ENCODE measurements around the gene DNAJB6. TPM values are rescaled to one million over a fixed set of nuclear protein-coding genes. Genes with fewer than 3 reads are reported as not detected.

DNAJB6 gene
- total and polyA plus RNA-seq, 2 donors (not counting 3 experiments of a cell fraction or from before 2014, with no cell fraction given) = 69.6 to 135 TPM

DNA sequence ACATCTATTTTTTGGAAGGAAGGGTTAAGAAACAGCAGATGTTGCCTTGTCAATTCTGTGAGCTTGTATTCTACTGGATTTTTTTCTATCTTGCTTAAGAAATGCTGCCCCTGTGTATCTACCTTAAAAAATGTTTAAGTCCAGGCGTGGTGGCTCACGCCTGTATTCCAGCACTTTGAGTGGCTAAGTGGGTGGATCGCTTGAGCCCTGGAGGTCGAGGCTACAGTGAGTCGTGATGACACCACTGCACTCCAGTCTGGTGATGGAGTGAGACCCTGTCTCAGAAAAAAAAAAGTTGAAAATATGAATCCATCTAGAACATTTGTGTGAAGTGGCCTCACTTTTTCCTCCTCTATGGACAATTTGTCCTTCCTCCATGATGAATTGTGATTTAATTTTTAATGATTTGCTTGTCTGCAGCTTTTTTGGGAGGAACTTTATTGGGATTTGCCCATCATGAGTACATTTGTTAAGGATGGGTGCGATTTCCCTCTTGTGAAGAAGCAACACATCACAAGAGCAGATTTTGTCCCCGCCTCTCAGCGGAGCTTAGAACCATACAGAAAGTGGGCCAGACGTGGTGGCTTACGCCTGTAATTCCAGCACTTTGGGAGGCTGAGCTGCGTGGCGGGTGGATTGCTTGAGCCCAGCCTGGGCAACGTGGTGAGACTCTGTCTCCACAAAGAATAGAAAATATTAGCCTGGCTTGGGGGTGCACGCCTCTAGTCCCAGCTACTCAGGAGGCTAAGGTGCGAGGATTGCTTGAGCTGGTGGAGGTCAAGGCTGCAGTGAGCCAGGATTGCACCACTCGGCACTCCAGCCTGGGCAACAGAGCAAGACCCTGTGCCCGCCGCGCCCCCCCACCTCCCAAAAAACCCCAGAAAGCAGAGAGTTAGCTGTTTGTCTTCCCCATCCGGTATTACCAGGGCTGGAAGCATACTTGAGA lies 57.7 kb downstream of the DNAJB6 start:
- no peak overlapping the region for H2AFZ ChIP-seq (ENCODE audit: low read depth, low read length)
- peaks cover 16% of the 10 kb centered on the region for H3K79me2 ChIP-seq (ENCODE audit: control insufficient read depth, insufficient read depth, low read length)
- FAIRE-seq (no peak), DNase-seq (ENCODE audit: low read depth, low spot score) (no peak)
- no peak overlapping the region for H3K4me2 ChIP-seq (ENCODE audit: insufficient read depth, low read length)
- intact Hi-C loops (cut with micrococcal nuclease) = no loop called here
- no TSS peak for BruUV-seq (replicated peaks)
- dilution Hi-C loops (cut with MboI; ENCODE audit: extremely low pct_ligation_motif_present, low sequenced_read_pairs) = no loop called here
- TF ChIP-seq, protein P1, sequence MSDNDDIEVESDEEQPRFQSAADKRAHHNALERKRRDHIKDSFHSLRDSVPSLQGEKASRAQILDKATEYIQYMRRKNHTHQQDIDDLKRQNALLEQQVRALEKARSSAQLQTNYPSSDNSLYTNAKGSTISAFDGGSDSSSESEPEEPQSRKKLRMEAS (IDR thresholded peaks at IDR 0.05; ENCODE audit: insufficient read depth, insufficient read length) = no peak
- no peak for TF ChIP-seq FOS (IDR thresholded peaks at IDR 0.05; ENCODE audit: borderline replicate concordance, insufficient read depth, low read length)
- no peaks in the 10 kb centered on the region for H3K27me3 ChIP-seq (ENCODE audit: control insufficient read depth in 2 of 2, insufficient read depth in 2 of 2, low read length in 2 of 2)
- POLR2A ChIA-PET = no interaction called here
- H3K9me1 ChIP-seq (replicated peaks; ENCODE audit: control insufficient read depth, extremely low read depth, insufficient read depth, low read length) = no peaks in the 10 kb centered on the region
- H3K9me3 ChIP-seq (replicated peaks; ENCODE audit: control insufficient read depth, insufficient read depth, low read length) = no peaks in the 10 kb centered on the region
- no peak overlapping the region for H3K27ac ChIP-seq (ENCODE audit: insufficient read depth, low read depth, low read length)
- CTCF ChIA-PET = interaction anchor here (1.3 to 1.6 kb wide), 3 partner anchors 8 to 13 kb away, joined by 3 to 6 read pairs (median 3); no protein-coding TSS in a partner anchor
- no peaks in the 10 kb centered on the region for H4K20me1 ChIP-seq (replicated peaks; ENCODE audit: control insufficient read depth, extremely low read depth, insufficient read depth, low read length)
- H3K36me3 ChIP-seq (ENCODE audit: control insufficient read depth in 2 of 2, extremely low read depth in 1 of 2, insufficient read depth in 2 of 2, low read length in 2 of 2) = peaks cover 4 to 23% of the 10 kb centered on the region in 2 experiments
- peaks cover 2% of the 10 kb centered on the region for H3K4me1 ChIP-seq (ENCODE audit: control insufficient read depth, extremely low read depth, insufficient read depth, low read length)
- H3K4me3 ChIP-seq (replicated peaks in 1 of 3; ENCODE audit: insufficient read depth in 1 of 3, low read depth in 1 of 3, low read length in 3 of 3) = no peak overlapping the region
- H3K9ac ChIP-seq (replicated peaks; ENCODE audit: extremely low read depth, insufficient read depth, low read length) = no peak overlapping the region

DNA sequence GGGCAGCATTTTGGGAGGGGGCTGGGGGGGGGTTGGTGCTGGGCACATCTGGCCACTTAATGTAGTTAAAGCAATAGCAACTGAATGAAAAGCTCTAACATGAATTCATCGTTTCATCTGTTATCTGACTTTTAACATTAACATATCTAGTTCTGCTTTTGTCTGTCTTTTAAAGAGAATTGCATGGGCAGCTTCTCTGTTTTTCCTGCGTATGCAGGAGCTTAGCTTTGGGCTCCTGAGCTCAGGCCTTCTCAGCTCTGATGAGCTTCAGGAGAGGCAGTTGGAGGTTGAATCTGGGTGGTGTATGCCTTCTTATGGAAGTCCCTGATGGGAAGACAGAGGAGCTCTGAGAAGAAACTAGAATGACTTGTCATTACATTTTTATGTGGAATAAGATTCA lies 58.4 kb downstream of the DNAJB6 start:
- Histone ChIP-seq H3K9me3 (replicated peaks; ENCODE audit: control insufficient read depth, insufficient read depth, low read length) (no peaks in the 10 kb centered on the region), H3K36me3 (ENCODE audit: control insufficient read depth in 2 of 2, extremely low read depth in 1 of 2, insufficient read depth in 2 of 2, low read length in 2 of 2) (peaks cover 0 to 19% of the 10 kb centered on the region in 2 experiments), H3K4me2 (ENCODE audit: insufficient read depth, low read length) (no peak overlapping the region), H3K79me2 (ENCODE audit: control insufficient read depth, insufficient read depth, low read length) (peaks cover 12% of the 10 kb centered on the region), H3K4me1 (ENCODE audit: control insufficient read depth, extremely low read depth, insufficient read depth, low read length) (peaks cover 2% of the 10 kb centered on the region), H2AFZ (ENCODE audit: low read depth, low read length) (no peak overlapping the region), H3K27ac (ENCODE audit: insufficient read depth, low read depth, low read length) (no peak overlapping the region), H3K9me1 (replicated peaks; ENCODE audit: control insufficient read depth, extremely low read depth, insufficient read depth, low read length) (no peaks in the 10 kb centered on the region), H4K20me1 (replicated peaks; ENCODE audit: control insufficient read depth, extremely low read depth, insufficient read depth, low read length) (no peaks in the 10 kb centered on the region), H3K27me3 (ENCODE audit: control insufficient read depth in 2 of 2, insufficient read depth in 2 of 2, low read length in 2 of 2) (no peaks in the 10 kb centered on the region), H3K4me3 (replicated peaks in 1 of 3; ENCODE audit: insufficient read depth in 1 of 3, low read depth in 1 of 3, low read length in 3 of 3) (no peak overlapping the region), H3K9ac (replicated peaks; ENCODE audit: extremely low read depth, insufficient read depth, low read length) (no peak overlapping the region)
- intact Hi-C loops (cut with micrococcal nuclease) (no loop called here), dilution Hi-C loops (cut with MboI; ENCODE audit: extremely low pct_ligation_motif_present, low sequenced_read_pairs) (no loop called here)
- no TSS peak for BruUV-seq (replicated peaks)
- no peak for DNase-seq (ENCODE audit: low read depth, low spot score)
- ChIA-PET CTCF (interaction anchor here (1.3 to 1.6 kb wide), 2 partner anchors 8 to 14 kb away, joined by 3 to 6 read pairs; no protein-coding TSS in a partner anchor), POLR2A (no interaction called here)
- FAIRE-seq = no peak
- TF ChIP-seq, protein P2, sequence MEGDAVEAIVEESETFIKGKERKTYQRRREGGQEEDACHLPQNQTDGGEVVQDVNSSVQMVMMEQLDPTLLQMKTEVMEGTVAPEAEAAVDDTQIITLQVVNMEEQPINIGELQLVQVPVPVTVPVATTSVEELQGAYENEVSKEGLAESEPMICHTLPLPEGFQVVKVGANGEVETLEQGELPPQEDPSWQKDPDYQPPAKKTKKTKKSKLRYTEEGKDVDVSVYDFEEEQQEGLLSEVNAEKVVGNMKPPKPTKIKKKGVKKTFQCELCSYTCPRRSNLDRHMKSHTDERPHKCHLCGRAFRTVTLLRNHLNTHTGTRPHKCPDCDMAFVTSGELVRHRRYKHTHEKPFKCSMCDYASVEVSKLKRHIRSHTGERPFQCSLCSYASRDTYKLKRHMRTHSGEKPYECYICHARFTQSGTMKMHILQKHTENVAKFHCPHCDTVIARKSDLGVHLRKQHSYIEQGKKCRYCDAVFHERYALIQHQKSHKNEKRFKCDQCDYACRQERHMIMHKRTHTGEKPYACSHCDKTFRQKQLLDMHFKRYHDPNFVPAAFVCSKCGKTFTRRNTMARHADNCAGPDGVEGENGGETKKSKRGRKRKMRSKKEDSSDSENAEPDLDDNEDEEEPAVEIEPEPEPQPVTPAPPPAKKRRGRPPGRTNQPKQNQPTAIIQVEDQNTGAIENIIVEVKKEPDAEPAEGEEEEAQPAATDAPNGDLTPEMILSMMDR (IDR thresholded peaks at IDR 0.05; ENCODE audit: extremely low read depth in 1 of 2, insufficient read depth in 1 of 2, low read depth in 1 of 2, low read length in 2 of 2) = no peak
- TF ChIP-seq POLR2AphosphoS5 (IDR thresholded peaks at IDR 0.05; ENCODE audit: insufficient read depth, low read depth, low read length) (no peak), GATA2 (IDR thresholded peaks at IDR 0.05; ENCODE audit: insufficient read depth, insufficient read length, low read depth, low read length) (no peak), MYC (IDR thresholded peaks at IDR 0.05; ENCODE audit: low read depth, low read length) (no peak), JUN (IDR thresholded peaks at IDR 0.05; ENCODE audit: borderline replicate concordance, insufficient read depth, insufficient read length, low read depth) (no peak), FOS (IDR thresholded peaks at IDR 0.05; ENCODE audit: borderline replicate concordance, insufficient read depth, low read length) (no peak), EZH2 (IDR thresholded peaks at IDR 0.05; ENCODE audit: borderline replicate concordance, low read depth, low read length, severe bottlenecking) (no peak), POLR2A (IDR thresholded peaks at IDR 0.05; ENCODE audit: low read depth, low read length) (no peak)
- TF ChIP-seq, protein P1 (IDR thresholded peaks at IDR 0.05; ENCODE audit: insufficient read depth, insufficient read length) = no peak
